ENCODE measurements around the gene CAMK4. TPM values are rescaled to one million over a fixed set of nuclear protein-coding genes. Genes with fewer than 3 reads are reported as not detected.
"Not testable (repeated sequence)": the region's sequence is repeated elsewhere in the genome, so short reads cannot be mapped to it uniquely, and the experiment has no call there.

CAMK4 gene
- total RNA-seq, 1 experiment from 2014 or later: not detected

DNA sequence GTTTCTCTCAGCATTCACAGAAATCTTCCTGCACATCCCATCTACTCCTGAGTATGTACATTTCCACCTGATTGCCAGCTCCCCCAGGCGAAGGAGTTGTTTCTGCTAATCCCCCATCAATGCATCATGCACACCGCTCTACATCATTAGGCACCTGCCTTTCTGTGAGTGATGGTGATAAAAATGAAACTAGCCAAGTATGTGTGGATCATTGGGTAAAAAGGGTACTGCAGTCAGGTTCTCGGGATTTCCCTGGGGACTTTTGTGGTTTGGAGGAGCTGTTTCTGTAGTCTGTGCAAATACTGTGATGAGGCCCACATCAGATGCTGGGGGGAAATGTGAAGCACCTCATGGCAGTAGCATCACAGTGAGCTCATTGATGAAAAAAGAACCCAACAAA lies 30.4 kb downstream of the CAMK4 start:
- H3K9me3 ChIP-seq (ENCODE audit: insufficient read depth, low read depth): no peaks in the 10 kb centered on the region
- no peaks in the 10 kb centered on the region for H3F3A ChIP-seq (ENCODE audit: insufficient read depth, low read depth)
- H3K4me2 ChIP-seq: no peak overlapping the region
- H3K9me2 ChIP-seq (ENCODE audit: insufficient read depth): no peaks in the 10 kb centered on the region
- intact Hi-C loops (cut with micrococcal nuclease; ENCODE audit: unreplicated experiment): no loop called here
- BruUV-seq (replicated peaks): no TSS peak
- no peaks in the 10 kb centered on the region for H3K27me3 ChIP-seq (ENCODE audit: insufficient read depth, low read depth)
- H3K27ac ChIP-seq: no peak overlapping the region
- no peak for DNase-seq
- no peaks in the 10 kb centered on the region for H3K36me3 ChIP-seq (ENCODE audit: low read depth)
- H3K4me1 ChIP-seq (replicated peaks; ENCODE audit: insufficient read depth): no peaks in the 10 kb centered on the region
- ChIA-PET CTCF (no interaction called here), POLR2A (ENCODE audit: unreplicated experiment) (no interaction called here)
- no peaks in the 10 kb centered on the region for H4K20me1 ChIP-seq (ENCODE audit: insufficient read depth)
- no peaks in the 10 kb centered on the region for H3K79me2 ChIP-seq (ENCODE audit: low read depth)
- TF ChIP-seq, protein P1, sequence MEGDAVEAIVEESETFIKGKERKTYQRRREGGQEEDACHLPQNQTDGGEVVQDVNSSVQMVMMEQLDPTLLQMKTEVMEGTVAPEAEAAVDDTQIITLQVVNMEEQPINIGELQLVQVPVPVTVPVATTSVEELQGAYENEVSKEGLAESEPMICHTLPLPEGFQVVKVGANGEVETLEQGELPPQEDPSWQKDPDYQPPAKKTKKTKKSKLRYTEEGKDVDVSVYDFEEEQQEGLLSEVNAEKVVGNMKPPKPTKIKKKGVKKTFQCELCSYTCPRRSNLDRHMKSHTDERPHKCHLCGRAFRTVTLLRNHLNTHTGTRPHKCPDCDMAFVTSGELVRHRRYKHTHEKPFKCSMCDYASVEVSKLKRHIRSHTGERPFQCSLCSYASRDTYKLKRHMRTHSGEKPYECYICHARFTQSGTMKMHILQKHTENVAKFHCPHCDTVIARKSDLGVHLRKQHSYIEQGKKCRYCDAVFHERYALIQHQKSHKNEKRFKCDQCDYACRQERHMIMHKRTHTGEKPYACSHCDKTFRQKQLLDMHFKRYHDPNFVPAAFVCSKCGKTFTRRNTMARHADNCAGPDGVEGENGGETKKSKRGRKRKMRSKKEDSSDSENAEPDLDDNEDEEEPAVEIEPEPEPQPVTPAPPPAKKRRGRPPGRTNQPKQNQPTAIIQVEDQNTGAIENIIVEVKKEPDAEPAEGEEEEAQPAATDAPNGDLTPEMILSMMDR (conservative IDR thresholded peaks at IDR 0.05): no peak
- TF ChIP-seq EZH2 (IDR thresholded peaks at IDR 0.05; ENCODE audit: low read depth): no peak
- no peak overlapping the region for H2AFZ ChIP-seq
- no peak overlapping the region for H3K4me3 ChIP-seq

DNA sequence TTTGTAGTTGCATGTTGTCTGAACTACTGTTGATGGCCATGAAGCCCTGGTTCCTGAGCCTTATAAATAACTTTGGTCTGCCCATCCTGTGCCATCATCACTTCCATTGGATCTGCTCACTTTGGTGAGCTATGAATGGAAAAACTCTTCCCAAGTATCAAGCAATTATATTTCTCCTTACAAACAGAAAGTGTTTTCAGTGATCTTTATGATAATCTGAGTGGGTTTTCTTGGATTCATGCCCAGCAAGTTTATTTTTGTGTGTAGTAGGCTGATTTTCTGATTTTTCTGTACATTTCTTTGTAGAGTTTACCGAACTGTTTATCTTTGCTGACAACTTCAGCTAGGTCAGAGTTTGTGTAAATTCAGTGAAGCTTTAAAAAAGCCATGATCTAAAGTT lies 31.0 kb downstream of the CAMK4 start:
- H3K4me2 ChIP-seq: no peak overlapping the region
- H3K27ac ChIP-seq: no peak overlapping the region
- CTCF ChIA-PET: no interaction called here
- no TSS peak for BruUV-seq (replicated peaks)
- POLR2A ChIA-PET (ENCODE audit: unreplicated experiment): no interaction called here
- no peak for TF ChIP-seq EZH2 (IDR thresholded peaks at IDR 0.05; ENCODE audit: low read depth)
- TF ChIP-seq, protein P1 (conservative IDR thresholded peaks at IDR 0.05): no peak
- H2AFZ ChIP-seq: no peak overlapping the region
- no peaks in the 10 kb centered on the region for H3K79me2 ChIP-seq (ENCODE audit: low read depth)
- H3K9me3 ChIP-seq (ENCODE audit: insufficient read depth, low read depth): no peaks in the 10 kb centered on the region
- no peaks in the 10 kb centered on the region for H3F3A ChIP-seq (ENCODE audit: insufficient read depth, low read depth)
- no peak for DNase-seq
- H3K9me2 ChIP-seq (ENCODE audit: insufficient read depth): no peaks in the 10 kb centered on the region
- H3K27me3 ChIP-seq (ENCODE audit: insufficient read depth, low read depth): no peaks in the 10 kb centered on the region
- intact Hi-C loops (cut with micrococcal nuclease; ENCODE audit: unreplicated experiment): no loop called here
- no peaks in the 10 kb centered on the region for H4K20me1 ChIP-seq (ENCODE audit: insufficient read depth)
- no peak overlapping the region for H3K4me3 ChIP-seq
- H3K36me3 ChIP-seq (ENCODE audit: low read depth): no peaks in the 10 kb centered on the region
- no peaks in the 10 kb centered on the region for H3K4me1 ChIP-seq (replicated peaks; ENCODE audit: insufficient read depth)

DNA sequence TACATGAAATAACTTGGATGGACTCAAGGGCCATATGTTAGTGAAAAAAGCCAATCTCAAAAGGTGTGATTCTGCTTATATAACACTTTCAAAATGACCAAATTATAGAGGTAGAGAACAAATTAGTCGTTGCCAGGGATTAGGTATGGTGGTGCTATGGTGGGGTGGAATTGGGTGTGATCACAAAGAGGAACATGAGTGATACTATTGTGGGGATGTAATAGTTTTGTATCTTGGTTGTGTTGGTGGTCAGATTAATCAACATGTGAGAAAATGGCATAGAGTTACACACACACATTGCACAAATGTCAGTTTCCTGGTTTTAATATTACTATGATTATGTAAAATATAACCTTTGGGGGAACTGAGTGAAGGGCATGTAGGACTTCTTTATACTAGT lies 31.9 kb downstream of the CAMK4 start:
- Histone ChIP-seq H4K20me1 (ENCODE audit: insufficient read depth) (no peaks in the 10 kb centered on the region), H3K9me2 (ENCODE audit: insufficient read depth) (no peaks in the 10 kb centered on the region), H3K27ac (no peak overlapping the region), H3K79me2 (ENCODE audit: low read depth) (no peaks in the 10 kb centered on the region), H3K27me3 (ENCODE audit: insufficient read depth, low read depth) (no peaks in the 10 kb centered on the region), H3K4me3 (no peak overlapping the region), H3K9me3 (ENCODE audit: insufficient read depth, low read depth) (no peaks in the 10 kb centered on the region), H3F3A (ENCODE audit: insufficient read depth, low read depth) (no peaks in the 10 kb centered on the region), H3K36me3 (ENCODE audit: low read depth) (no peaks in the 10 kb centered on the region), H3K4me1 (replicated peaks; ENCODE audit: insufficient read depth) (no peaks in the 10 kb centered on the region), H2AFZ (no peak overlapping the region), H3K4me2 (no peak overlapping the region)
- ChIA-PET POLR2A (ENCODE audit: unreplicated experiment) (no interaction called here), CTCF (no interaction called here)
- no TSS peak for BruUV-seq (replicated peaks)
- TF ChIP-seq, protein P1 (conservative IDR thresholded peaks at IDR 0.05): no peak
- TF ChIP-seq EZH2 (IDR thresholded peaks at IDR 0.05; ENCODE audit: low read depth): no peak
- intact Hi-C loops (cut with micrococcal nuclease; ENCODE audit: unreplicated experiment): no loop called here
- no peak for DNase-seq

DNA sequence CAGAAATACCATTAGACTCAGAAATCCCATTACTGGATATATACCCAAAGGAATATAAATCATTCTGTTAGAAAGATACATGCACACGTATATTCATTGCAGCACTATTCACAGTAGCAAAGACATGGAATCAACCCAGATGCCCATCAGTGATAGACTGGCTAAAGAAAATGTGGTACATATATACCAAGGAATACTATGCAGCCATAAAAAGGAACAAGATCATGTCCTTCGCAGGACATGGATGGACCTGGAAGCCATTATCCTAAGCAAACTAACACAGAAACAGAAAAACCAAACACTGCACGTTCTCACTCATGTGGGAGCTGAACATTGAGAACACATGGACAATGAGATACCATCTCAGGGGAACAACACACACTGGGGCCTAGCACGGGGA lies 33.4 kb downstream of the CAMK4 start:
- H3K9me2 ChIP-seq (ENCODE audit: insufficient read depth); H3K4me1 ChIP-seq (replicated peaks; ENCODE audit: insufficient read depth); H3K79me2 ChIP-seq (ENCODE audit: low read depth); H3K27me3 ChIP-seq (ENCODE audit: insufficient read depth, low read depth); H4K20me1 ChIP-seq (ENCODE audit: insufficient read depth); H2AFZ ChIP-seq; H3K4me2 ChIP-seq; DNase-seq; CTCF ChIA-PET; intact Hi-C loops (cut with micrococcal nuclease; ENCODE audit: unreplicated experiment); H3K36me3 ChIP-seq (ENCODE audit: low read depth); H3K4me3 ChIP-seq; POLR2A ChIA-PET (ENCODE audit: unreplicated experiment); H3F3A ChIP-seq (ENCODE audit: insufficient read depth, low read depth); H3K9me3 ChIP-seq (ENCODE audit: insufficient read depth, low read depth); H3K27ac ChIP-seq; BruUV-seq (replicated peaks): not testable (repeated sequence)

Data from PC-9 (cell line).